ENCODE measurements around the gene FGF16. TPM values are rescaled to one million over a fixed set of nuclear protein-coding genes. Genes with fewer than 3 reads are reported as not detected.

Gene FGF16
- total and polyA plus RNA-seq, 5 donors from 2014 or later = not detected

DNA sequence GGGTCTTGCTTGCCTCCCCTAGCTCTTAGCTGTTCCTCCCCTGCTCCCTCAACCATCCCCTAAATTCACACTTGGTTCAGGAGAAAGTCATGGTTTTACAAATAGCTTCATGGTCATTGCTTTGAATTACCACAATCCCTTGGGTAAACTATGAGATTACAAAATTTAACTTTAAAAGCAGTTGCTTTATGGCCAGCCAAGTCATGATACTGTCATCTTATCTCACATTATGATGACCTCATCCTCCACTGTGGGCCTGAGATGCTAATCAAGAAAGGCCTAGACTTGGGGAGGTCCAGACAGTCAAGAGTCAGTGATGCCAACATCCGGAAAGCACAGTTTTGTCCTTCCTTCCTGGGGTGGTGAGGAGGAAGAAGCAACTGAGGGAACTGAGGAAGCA lies 10.5 kb upstream of the FGF16 start:
- Histone ChIP-seq H3K4me1 (ENCODE audit: control insufficient read depth, insufficient read depth, low read length, poor library complexity, severe bottlenecking) (no peaks in the 10 kb centered on the region), H3K27ac (ENCODE audit: insufficient read depth, low read length, poor library complexity, severe bottlenecking) (no peak overlapping the region), H3K9me3 (ENCODE audit: control insufficient read depth in 2 of 2, low read length in 2 of 2) (no peaks in the 10 kb centered on the region), H3K36me3 (ENCODE audit: control insufficient read depth, insufficient read depth, low read length) (no peaks in the 10 kb centered on the region), H3K4me3 (ENCODE audit: low read depth, low read length) (no peak overlapping the region), H3K27me3 (ENCODE audit: control insufficient read depth, insufficient read depth, low read length) (no peaks in the 10 kb centered on the region)
- Mint-ChIP-seq H3K9me3 (no peaks in the 10 kb centered on the region), H3K4me1 (peaks cover 0 to 5% (median 0%) of the 10 kb centered on the region in 4 donors), H3K36me3 (no peaks in the 10 kb centered on the region), H3K4me3 (no peak overlapping the region), H3K27me3 (peaks cover 3% of the 10 kb centered on the region), H3K27ac (no peak overlapping the region)
- DNase-seq (no peak), ATAC-seq (ENCODE audit: low read depth in 2 of 2) (no peak)

DNA sequence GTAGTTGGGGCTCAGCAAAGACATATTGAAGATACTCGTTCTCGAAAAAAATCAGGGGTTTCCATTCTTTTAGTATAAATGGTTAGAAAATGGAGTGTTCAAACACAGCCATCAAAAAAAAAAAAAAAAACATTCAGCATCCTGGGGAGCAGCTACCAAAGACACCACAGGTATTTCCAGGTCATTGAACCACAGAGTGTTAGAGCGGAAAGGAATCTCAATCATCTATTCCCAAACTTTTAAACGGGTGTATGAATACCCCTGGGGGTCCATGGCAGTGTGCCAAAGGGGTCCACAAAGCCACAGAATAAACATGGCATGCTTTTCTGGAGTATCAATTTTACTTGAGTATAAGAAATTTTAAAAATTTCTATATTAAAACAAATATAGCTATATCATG lies 6.9 kb upstream of the FGF16 start:
- H3K4me3 Mint-ChIP-seq = no peak overlapping the region
- H3K9me3 Mint-ChIP-seq = no peaks in the 10 kb centered on the region

DNA sequence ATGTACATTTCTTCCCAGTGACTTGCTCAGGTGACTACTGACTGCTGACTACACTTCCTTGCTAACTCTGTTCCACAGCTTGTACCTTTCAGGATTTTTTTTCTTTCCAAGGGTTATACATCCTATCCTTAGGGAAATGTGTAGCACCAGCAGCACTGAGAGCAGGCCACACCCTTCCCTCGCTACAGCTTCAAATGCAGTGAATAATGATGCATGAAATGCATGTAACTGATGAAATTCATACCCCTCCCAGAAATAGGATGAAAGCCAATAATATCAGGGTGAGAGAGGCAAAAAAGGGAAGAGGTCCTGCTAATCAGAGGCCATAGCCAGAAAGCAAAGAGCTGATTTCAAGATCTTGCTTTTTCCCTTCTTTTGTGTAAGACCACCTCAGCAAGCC lies 6.2 kb upstream of the FGF16 start:
- Mint-ChIP-seq H3K9me3 (no peaks in the 10 kb centered on the region), H3K36me3 (no peaks in the 10 kb centered on the region)
- no peak overlapping the region for H3K27ac ChIP-seq (ENCODE audit: insufficient read depth, low read length, poor library complexity, severe bottlenecking)

More for the DNA sequence above, 6.9 kb upstream of the FGF16 start:
- Histone ChIP-seq H3K4me1 (ENCODE audit: control insufficient read depth, insufficient read depth, low read length, poor library complexity, severe bottlenecking) (no peaks in the 10 kb centered on the region), H3K27me3 (ENCODE audit: control insufficient read depth, insufficient read depth, low read length) (no peaks in the 10 kb centered on the region), H3K4me3 (ENCODE audit: low read depth, low read length) (no peak overlapping the region), H3K27ac (ENCODE audit: insufficient read depth, low read length, poor library complexity, severe bottlenecking) (no peak overlapping the region), H3K36me3 (ENCODE audit: control insufficient read depth, insufficient read depth, low read length) (no peaks in the 10 kb centered on the region), H3K9me3 (ENCODE audit: control insufficient read depth in 2 of 2, low read length in 2 of 2) (no peaks in the 10 kb centered on the region)
- no peak for ATAC-seq (ENCODE audit: low read depth in 2 of 2)
- Mint-ChIP-seq H3K36me3 (no peaks in the 10 kb centered on the region), H3K4me1 (peaks cover 0 to 5% (median 0%) of the 10 kb centered on the region in 4 donors), H3K27ac (no peak overlapping the region), H3K27me3 (peaks cover 4% of the 10 kb centered on the region)
- no peak for DNase-seq

DNA sequence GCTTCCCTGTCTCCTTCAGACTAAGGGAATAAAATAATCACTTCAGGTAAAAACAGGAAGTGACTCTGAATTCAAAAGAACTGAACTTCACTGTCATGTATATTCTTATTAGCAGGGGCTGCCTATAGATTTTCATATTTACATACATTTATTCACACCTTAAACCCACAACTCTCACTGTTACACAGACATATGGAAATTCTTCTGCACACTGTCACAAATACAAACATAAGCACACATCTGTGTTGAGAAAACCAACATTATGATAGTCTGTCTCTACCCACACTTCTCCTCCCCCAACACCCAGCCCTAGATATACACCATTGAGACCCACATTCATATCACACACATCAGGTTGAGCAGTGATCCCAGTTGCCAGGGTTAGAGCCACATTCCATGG lies 5.7 kb upstream of the FGF16 start:
- H3K36me3 ChIP-seq (ENCODE audit: control insufficient read depth, insufficient read depth, low read length) = no peaks in the 10 kb centered on the region
- H3K27ac ChIP-seq (ENCODE audit: insufficient read depth, low read length, poor library complexity, severe bottlenecking) = no peak overlapping the region
- no peaks in the 10 kb centered on the region for H3K9me3 ChIP-seq (ENCODE audit: control insufficient read depth in 2 of 2, low read length in 2 of 2)
- H3K27ac Mint-ChIP-seq = no peak overlapping the region
- H3K4me3 Mint-ChIP-seq = no peak overlapping the region
- no peak overlapping the region for H3K4me3 ChIP-seq (ENCODE audit: low read depth, low read length)
- DNase-seq (no peak), ATAC-seq (ENCODE audit: low read depth in 2 of 2) (no peak)
- no peaks in the 10 kb centered on the region for H3K9me3 Mint-ChIP-seq
- H3K27me3 ChIP-seq (ENCODE audit: control insufficient read depth, insufficient read depth, low read length) = peaks cover 2% of the 10 kb centered on the region
- H3K4me1 ChIP-seq (ENCODE audit: control insufficient read depth, insufficient read depth, low read length, poor library complexity, severe bottlenecking) = peaks cover 8% of the 10 kb centered on the region
- H3K27me3 Mint-ChIP-seq = peaks cover 7% of the 10 kb centered on the region
- H3K36me3 Mint-ChIP-seq = no peaks in the 10 kb centered on the region
- H3K4me1 Mint-ChIP-seq = peaks cover 0 to 6% (median 5%) of the 10 kb centered on the region in 4 donors

More for the DNA sequence above, 6.2 kb upstream of the FGF16 start:
- H3K36me3 ChIP-seq (ENCODE audit: control insufficient read depth, insufficient read depth, low read length) = no peaks in the 10 kb centered on the region
- ATAC-seq (ENCODE audit: low read depth in 2 of 2) (no peak), DNase-seq (no peak)
- Mint-ChIP-seq H3K27me3 (peaks cover 4% of the 10 kb centered on the region), H3K4me3 (no peak overlapping the region), H3K27ac (no peak overlapping the region), H3K4me1 (peaks cover 0 to 5% (median 4%) of the 10 kb centered on the region in 4 donors)
- no peak overlapping the region for H3K4me3 ChIP-seq (ENCODE audit: low read depth, low read length)
- H3K9me3 ChIP-seq (ENCODE audit: control insufficient read depth in 2 of 2, low read length in 2 of 2) = no peaks in the 10 kb centered on the region
- H3K27me3 ChIP-seq (ENCODE audit: control insufficient read depth, insufficient read depth, low read length) = peaks cover 2% of the 10 kb centered on the region
- peaks cover 4% of the 10 kb centered on the region for H3K4me1 ChIP-seq (ENCODE audit: control insufficient read depth, insufficient read depth, low read length, poor library complexity, severe bottlenecking)

DNA sequence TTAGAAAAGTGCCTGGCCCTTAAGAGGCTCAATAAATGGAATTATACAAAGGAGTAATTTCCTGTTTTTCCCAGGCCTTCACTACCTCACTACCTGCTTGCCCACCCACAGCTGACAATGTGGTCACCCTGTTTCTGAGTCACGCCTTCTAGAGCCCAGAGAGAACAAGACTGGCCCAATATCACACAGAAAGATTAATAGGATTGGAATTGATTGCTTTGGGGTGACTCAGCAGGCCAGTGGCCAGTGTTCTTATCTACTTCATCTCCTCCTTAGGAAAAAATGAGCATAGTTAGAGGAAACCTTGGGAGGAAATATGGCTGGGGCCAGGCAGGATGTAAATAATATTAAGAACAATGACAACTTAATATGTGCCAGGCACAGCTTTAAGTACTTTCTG lies 4.5 kb upstream of the FGF16 start:
- Mint-ChIP-seq H3K4me3 (no peak overlapping the region), H3K27ac (no peak overlapping the region), H3K27me3 (peaks cover 16% of the 10 kb centered on the region), H3K4me1 (peaks cover 0 to 14% (median 5%) of the 10 kb centered on the region in 4 donors), H3K9me3 (no peaks in the 10 kb centered on the region), H3K36me3 (no peaks in the 10 kb centered on the region)
- Histone ChIP-seq H3K27me3 (ENCODE audit: control insufficient read depth, insufficient read depth, low read length) (peaks cover 2% of the 10 kb centered on the region), H3K4me1 (ENCODE audit: control insufficient read depth, insufficient read depth, low read length, poor library complexity, severe bottlenecking) (peaks cover 20% of the 10 kb centered on the region), H3K9me3 (ENCODE audit: control insufficient read depth in 2 of 2, low read length in 2 of 2) (no peaks in the 10 kb centered on the region), H3K4me3 (ENCODE audit: low read depth, low read length) (no peak overlapping the region), H3K36me3 (ENCODE audit: control insufficient read depth, insufficient read depth, low read length) (no peaks in the 10 kb centered on the region), H3K27ac (ENCODE audit: insufficient read depth, low read length, poor library complexity, severe bottlenecking) (no peak overlapping the region)
- no peak for ATAC-seq (ENCODE audit: low read depth in 2 of 2)
- no peak for DNase-seq

DNA sequence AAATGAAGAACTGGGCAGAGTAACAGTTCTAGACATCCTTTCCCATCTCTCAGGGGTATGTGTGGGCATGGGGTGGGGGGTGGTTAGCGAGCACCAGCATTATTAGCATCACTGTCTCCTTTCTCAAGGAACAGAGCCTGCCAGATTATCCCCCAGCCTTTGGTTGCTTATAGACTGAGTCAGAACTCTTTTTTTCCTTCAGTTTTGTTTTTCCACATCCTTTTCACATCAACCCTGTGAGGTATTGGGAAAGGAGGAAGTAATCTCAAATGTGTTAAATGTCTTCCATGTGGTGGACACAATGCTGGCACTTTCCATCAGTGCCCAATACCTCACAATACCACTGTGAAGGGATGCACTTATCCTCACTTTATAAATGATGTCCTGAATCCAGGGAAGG lies 3.1 kb upstream of the FGF16 start:
- H3K36me3 ChIP-seq (ENCODE audit: control insufficient read depth, insufficient read depth, low read length) = no peaks in the 10 kb centered on the region
- no peaks in the 10 kb centered on the region for H3K9me3 ChIP-seq (ENCODE audit: control insufficient read depth in 2 of 2, low read length in 2 of 2)
- no peak overlapping the region for H3K27ac ChIP-seq (ENCODE audit: insufficient read depth, low read length, poor library complexity, severe bottlenecking)
- Mint-ChIP-seq H3K9me3 (no peaks in the 10 kb centered on the region), H3K27me3 (peaks cover 23% of the 10 kb centered on the region), H3K4me1 (peaks cover 0 to 14% (median 5%) of the 10 kb centered on the region in 4 donors), H3K4me3 (no peak overlapping the region), H3K27ac (no peak overlapping the region), H3K36me3 (no peaks in the 10 kb centered on the region)
- peaks cover 2% of the 10 kb centered on the region for H3K27me3 ChIP-seq (ENCODE audit: control insufficient read depth, insufficient read depth, low read length)
- no peak for ATAC-seq (ENCODE audit: low read depth in 2 of 2)
- peaks cover 22% of the 10 kb centered on the region for H3K4me1 ChIP-seq (ENCODE audit: control insufficient read depth, insufficient read depth, low read length, poor library complexity, severe bottlenecking)
- H3K4me3 ChIP-seq (ENCODE audit: low read depth, low read length) = no peak overlapping the region
- no peak for DNase-seq

DNA sequence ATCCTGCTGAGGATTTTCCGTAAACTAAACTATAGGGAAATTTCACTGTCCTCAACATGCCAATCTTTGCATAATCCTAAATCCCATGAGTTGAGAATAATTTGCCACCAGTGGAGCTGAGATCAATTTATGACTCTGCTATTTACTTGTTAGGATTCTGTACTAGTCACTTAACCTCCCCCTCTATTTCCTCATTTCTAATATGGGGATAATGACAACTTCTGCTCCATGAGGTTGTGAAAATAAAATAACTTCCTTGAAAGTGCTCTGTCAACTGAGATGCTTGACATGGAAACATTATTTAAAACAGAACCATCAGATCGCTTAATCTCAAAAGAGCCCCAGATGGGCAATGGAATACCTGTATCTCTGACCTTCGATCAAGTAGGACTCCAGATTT lies 2.6 kb upstream of the FGF16 start:
- Histone ChIP-seq H3K27me3 (ENCODE audit: control insufficient read depth, insufficient read depth, low read length) (peaks cover 2% of the 10 kb centered on the region), H3K4me1 (ENCODE audit: control insufficient read depth, insufficient read depth, low read length, poor library complexity, severe bottlenecking) (peaks cover 22% of the 10 kb centered on the region), H3K36me3 (ENCODE audit: control insufficient read depth, insufficient read depth, low read length) (no peaks in the 10 kb centered on the region), H3K9me3 (ENCODE audit: control insufficient read depth in 2 of 2, low read length in 2 of 2) (no peaks in the 10 kb centered on the region), H3K27ac (ENCODE audit: insufficient read depth, low read length, poor library complexity, severe bottlenecking) (no peak overlapping the region), H3K4me3 (ENCODE audit: low read depth, low read length) (no peak overlapping the region)
- peaks cover 0 to 14% (median 5%) of the 10 kb centered on the region in 4 donors for H3K4me1 Mint-ChIP-seq
- H3K27me3 Mint-ChIP-seq = peaks cover 23% of the 10 kb centered on the region
- no peak for ATAC-seq (ENCODE audit: low read depth in 2 of 2)
- peak overlapping the region in 1 of 4 donors; percentile 15 for H3K4me3 Mint-ChIP-seq
- no peak for DNase-seq
- H3K27ac Mint-ChIP-seq = no peak overlapping the region
- no peaks in the 10 kb centered on the region for H3K9me3 Mint-ChIP-seq
- H3K36me3 Mint-ChIP-seq = no peaks in the 10 kb centered on the region

DNA sequence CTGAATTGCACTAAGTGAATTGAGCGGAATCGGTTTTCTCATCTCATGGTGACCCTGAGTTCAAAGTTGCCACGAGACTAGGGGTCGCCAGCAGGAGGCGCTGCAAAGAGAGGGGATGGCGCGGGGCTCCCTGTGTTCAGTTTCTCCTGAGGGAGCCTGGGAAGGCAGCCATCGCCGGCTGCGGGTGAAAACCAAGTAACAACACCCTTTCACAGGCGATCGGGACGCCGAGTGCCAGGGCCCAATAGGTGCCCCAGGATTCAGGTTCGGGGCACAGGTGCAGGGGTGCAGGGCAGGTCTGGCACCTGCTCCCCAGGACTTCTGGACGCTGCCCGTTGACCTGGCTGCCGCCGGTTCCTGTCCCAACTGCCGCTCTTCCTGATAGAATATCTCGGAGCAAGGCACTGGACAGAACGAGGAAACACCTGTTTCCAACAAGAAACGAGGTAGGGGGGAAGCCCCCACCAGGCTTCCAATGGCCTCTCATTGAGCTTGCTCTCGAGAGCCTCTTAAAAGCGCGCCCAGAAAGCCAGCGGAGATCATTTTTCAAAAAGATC lies 1.1 kb upstream of the FGF16 start:
- Histone ChIP-seq H3K27ac (ENCODE audit: insufficient read depth, low read length, poor library complexity, severe bottlenecking) (no peak overlapping the region), H3K4me1 (ENCODE audit: control insufficient read depth, insufficient read depth, low read length, poor library complexity, severe bottlenecking) (peaks cover 22% of the 10 kb centered on the region), H3K4me3 (ENCODE audit: low read depth, low read length) (peak overlapping the region; percentile 24), H3K36me3 (ENCODE audit: control insufficient read depth, insufficient read depth, low read length) (no peaks in the 10 kb centered on the region), H3K27me3 (ENCODE audit: control insufficient read depth, insufficient read depth, low read length) (peaks cover 2% of the 10 kb centered on the region), H3K9me3 (ENCODE audit: control insufficient read depth in 2 of 2, low read length in 2 of 2) (no peaks in the 10 kb centered on the region)
- Mint-ChIP-seq H3K4me1 (peaks cover 0 to 14% (median 4%) of the 10 kb centered on the region in 4 donors), H3K9me3 (no peaks in the 10 kb centered on the region), H3K27ac (no peak overlapping the region), H3K4me3 (peak overlapping the region; percentile 10 to 85 (median 82)), H3K36me3 (no peaks in the 10 kb centered on the region), H3K27me3 (peaks cover 23% of the 10 kb centered on the region)
- DNase-seq (peak in 1 of 3 donors; percentile 10), ATAC-seq (ENCODE audit: low read depth in 2 of 2) (no peak)
